GM23338 (cell line): ENCODE results near the gene KISS1R. TPM values are rescaled to one million over a fixed set of nuclear protein-coding genes. Genes with fewer than 3 reads are reported as not detected.

ENCODE experiments used
- ATAC-seq: fragments of 200-7000 bp; cut with Tn5 transposase; 3 replicates; pipeline ENCODE4 v1.9.1; 2020
- DNase-seq: peaks from one replicate; pipeline ENCODE4 v3.0.0-alpha.2; 2015; ENCODE audit warnings: low spot score
- H2AFZ ChIP-seq: fragments of 200-600 bp; sonication (generic); 2 replicates; pipeline ENCODE4 v1.8.0; 2016; ENCODE audit warnings: antibody characterized with exemption, mild to moderate bottlenecking, moderate library complexity
- H3F3A ChIP-seq: fragments of 200-600 bp; sonication (generic); replicated peaks from 2 replicates; pipeline ENCODE4 v1.8.0; 2017; ENCODE audit warnings: antibody characterized with exemption, mixed run types, low read depth
- H3K27ac ChIP-seq: fragments of 200-600 bp; sonication (generic); 2 replicates; pipeline ENCODE4 v1.6.1; 2016; ENCODE audit warnings: low read depth
- H3K27me3 ChIP-seq: fragments of 200-600 bp; sonication (generic); 2 replicates; pipeline ENCODE4 v1.8.0; 2016; ENCODE audit warnings: mild to moderate bottlenecking, mixed run types, moderate library complexity; ENCODE audit not compliant: insufficient read depth
- H3K36me3 ChIP-seq: fragments of 200-600 bp; sonication (generic); 2 replicates; pipeline ENCODE4 v1.8.0; 2016; ENCODE audit warnings: mild to moderate bottlenecking; ENCODE audit not compliant: insufficient read depth
- H3K4me1 ChIP-seq: fragments of 200-600 bp; sonication (generic); 2 replicates; pipeline ENCODE4 v1.8.0; 2016; ENCODE audit warnings: mild to moderate bottlenecking, moderate library complexity; ENCODE audit not compliant: insufficient read depth
- H3K4me2 ChIP-seq: fragments of 200-600 bp; sonication (generic); 2 replicates; pipeline ENCODE4 v1.7.1; 2017; ENCODE audit warnings: mixed run types
- H3K4me3 ChIP-seq: fragments of 200-600 bp; sonication (generic); 2 replicates; pipeline ENCODE4 v1.6.1; 2016; ENCODE audit warnings: mixed run types
- H3K79me2 ChIP-seq: fragments of 200-600 bp; sonication (generic); replicated peaks from 2 replicates; pipeline ENCODE4 v1.8.0; 2017; ENCODE audit warnings: mild to moderate bottlenecking; ENCODE audit not compliant: insufficient read depth
- H3K9me2 ChIP-seq: fragments of 200-600 bp; sonication (generic); 2 replicates; pipeline ENCODE4 v1.8.0; 2017; ENCODE audit not compliant: insufficient read depth
- H4K20me1 ChIP-seq: fragments of 200-600 bp; sonication (generic); replicated peaks from 2 replicates; pipeline ENCODE4 v1.8.0; 2017; ENCODE audit warnings: mild to moderate bottlenecking; ENCODE audit not compliant: insufficient read depth
- H3K27ac Mint-ChIP-seq: 2 replicates; pipeline ENCODE4 v1.8.0; 2020; ENCODE audit warnings: inconsistent platforms, mild to moderate bottlenecking, moderate library complexity, mixed read lengths
- H3K27me3 Mint-ChIP-seq: 3 replicates; pipeline ENCODE4 v1.8.0; 2022; ENCODE audit warnings: low read depth, mild to moderate bottlenecking, moderate library complexity, mixed read lengths, inconsistent platforms; ENCODE audit not compliant: insufficient read depth, poor library complexity
- H3K36me3 Mint-ChIP-seq: 3 replicates; pipeline ENCODE4 v1.8.0; 2021; ENCODE audit warnings: low read depth, mild to moderate bottlenecking, inconsistent platforms, moderate library complexity, mixed read lengths
- H3K4me1 Mint-ChIP-seq: 3 replicates; pipeline ENCODE4 v1.8.0; 2020; ENCODE audit warnings: mild to moderate bottlenecking, inconsistent platforms, mixed read lengths
- H3K4me3 Mint-ChIP-seq: 3 replicates; pipeline ENCODE4 v1.8.0; 2021; ENCODE audit warnings: moderate library complexity, mild to moderate bottlenecking, inconsistent platforms, mixed read lengths
- H3K9me3 Mint-ChIP-seq: 3 replicates; pipeline ENCODE4 v1.8.0; 2020; ENCODE audit warnings: moderate library complexity, mild to moderate bottlenecking, inconsistent platforms, mixed read lengths
- CREB1 ChIP-seq: fragments of 250-450 bp; sonication (Bioruptor Pico); IDR thresholded peaks from 2 replicates; pipeline ENCODE4 v1.5.0; 2020; ENCODE audit warnings: low read depth, mild to moderate bottlenecking, moderate library complexity
- CTCF ChIP-seq, 2 experiments: fragments of 200-600 bp in 1 of 2; sonication (generic) in 1 of 2; conservative IDR thresholded peaks; 2 replicates each; pipeline versions ENCODE4 v1.5.1 to v1.6.1; 2016 to 2017; ENCODE audit warnings: antibody characterized with exemption in 2 of 2, low read depth in 2 of 2, mild to moderate bottlenecking in 2 of 2, moderate library complexity in 1 of 2
- ETS1 ChIP-seq: IDR thresholded peaks from 2 replicates; pipeline ENCODE4 v1.6.1; 2016; ENCODE audit warnings: antibody characterized with exemption
- EZH2 ChIP-seq: fragments of 200-600 bp; sonication (generic); IDR thresholded peaks from one replicate; pipeline ENCODE4 v1.8.0; 2017; ENCODE audit warnings: antibody characterized with exemption, mild to moderate bottlenecking, low read depth; ENCODE audit not compliant: unreplicated experiment
- EZH2phosphoT487 ChIP-seq: fragments of 200-600 bp; sonication (generic); IDR thresholded peaks from one replicate; pipeline ENCODE4 v1.8.1; 2018; ENCODE audit warnings: antibody characterized with exemption; ENCODE audit not compliant: unreplicated experiment
- JUNB ChIP-seq: IDR thresholded peaks from one replicate; pipeline ENCODE4 v1.6.1; 2016; ENCODE audit warnings: antibody characterized with exemption; ENCODE audit not compliant: unreplicated experiment
- NANOG ChIP-seq: IDR thresholded peaks from 2 replicates; pipeline ENCODE4 v1.6.1; 2016; ENCODE audit warnings: antibody characterized with exemption, borderline replicate concordance
- POLR2AphosphoS5 ChIP-seq: IDR thresholded peaks from 2 replicates; pipeline ENCODE4 v1.6.1; 2016; ENCODE audit warnings: antibody characterized with exemption, low read depth
- REST ChIP-seq: IDR thresholded peaks from one replicate; pipeline ENCODE4 v1.6.1; 2018; ENCODE audit warnings: antibody characterized with exemption; ENCODE audit not compliant: unreplicated experiment
- STAT1 ChIP-seq: IDR thresholded peaks from one replicate; pipeline ENCODE4 v1.6.1; 2016; ENCODE audit warnings: antibody characterized with exemption; ENCODE audit not compliant: unreplicated experiment
- ZNF114 ChIP-seq: fragments of 250-450 bp; sonication (Bioruptor Pico); IDR thresholded peaks from 2 replicates; pipeline ENCODE4 v1.5.0; 2020; ENCODE audit warnings: mild to moderate bottlenecking, moderate library complexity
- ZNF331 ChIP-seq: fragments of 250-450 bp; sonication (Bioruptor Pico); IDR thresholded peaks from 2 replicates; pipeline ENCODE4 v1.5.0; 2020; ENCODE audit warnings: low read depth, mild to moderate bottlenecking, moderate library complexity
- ZNF462 ChIP-seq: fragments of 250-450 bp; sonication (Bioruptor Pico); IDR thresholded peaks from 2 replicates; pipeline ENCODE4 v1.5.0; 2020; ENCODE audit warnings: mild to moderate bottlenecking, moderate library complexity
- polyA plus RNA-seq: library from polyadenylated mRNA; unstranded; fragments of >200 nt; fragmentation: Nextera tagmentation; extraction: Ambion mirVana; gene quantifications from 2 replicates; pipeline ENCODE4 v1.2.1, GENCODE V29; 2016
- total RNA-seq: library from RNA; depleted of rRNA; stranded (reverse); fragments of >200 nt; shearing (Covaris generic); gene quantifications from 2 replicates; pipeline ENCODE4 v1.2.3, GENCODE V29; 2014

The KISS1R gene
- total and polyA plus RNA-seq, 2 experiments from 2014 or later: 0.78 to 4.0 TPM

- H3K27ac Mint-ChIP-seq: no peak overlapping the region
- H2AFZ ChIP-seq: no peak overlapping the region
- peak overlapping the region; percentile 76 for H3K4me3 Mint-ChIP-seq
- H3K36me3 Mint-ChIP-seq: peaks cover 6% of the 10 kb centered on the region; the same call in 2 of the 3 replicates
- no peak for TF ChIP-seq NANOG
- no peak for TF ChIP-seq CTCF (conservative IDR thresholded peaks at IDR 0.05; ENCODE audit: low read depth in 2 of 2)
- TF ChIP-seq STAT1: no peak
- no peak for TF ChIP-seq EZH2
- no peak for TF ChIP-seq ZNF462
- no peak for TF ChIP-seq POLR2AphosphoS5
- TF ChIP-seq JUNB: no peak
- no peak for TF ChIP-seq ZNF331 (CRISPR knock-in tag)
- TF ChIP-seq REST: no peak
- no peak for TF ChIP-seq EZH2phosphoT487
- no peak for TF ChIP-seq ETS1
- TF ChIP-seq CREB1 (CRISPR knock-in tag): no peak
- TF ChIP-seq ZNF114: no peak
- no peak for ATAC-seq
- DNase-seq: no peak
- H3K9me2 ChIP-seq: no peaks in the 10 kb centered on the region
- H3K27me3 ChIP-seq: peaks cover 39% of the 10 kb centered on the region
- H3K36me3 ChIP-seq: no peaks in the 10 kb centered on the region
- peaks cover 43% of the 10 kb centered on the region for H3K79me2 ChIP-seq
- peak overlapping the region; percentile 79 for H3K4me3 ChIP-seq
- H3K27me3 Mint-ChIP-seq: peaks cover 31% of the 10 kb centered on the region
- H3K27ac ChIP-seq: no peak overlapping the region
- H3K4me1 ChIP-seq: peaks cover 5% of the 10 kb centered on the region; the same call in 1 of the 2 replicates
- H3F3A ChIP-seq: peaks cover 18% of the 10 kb centered on the region
- H4K20me1 ChIP-seq: peaks cover 33% of the 10 kb centered on the region
- 0 out of 3 replicates have a peak, but pooled peaks cover 2% of the 10 kb centered on the region for H3K4me1 Mint-ChIP-seq
- no peaks in the 10 kb centered on the region for H3K9me3 Mint-ChIP-seq
- H3K4me2 ChIP-seq: peak overlapping the region; percentile 76
These were observed 4.7 kb upstream of the KISS1R start for GRCh38 chr19:912181-913079.
